Loucy (cell line): ENCODE results near the gene FGF12.

Source experiments
- H2AFZ ChIP-seq: fragments of 200-600 bp; sonication (generic); 2 replicates; pipeline ENCODE4 v1.6.0; 2016; ENCODE audit warnings: antibody characterized with exemption, mild to moderate bottlenecking, low read length, moderate library complexity
- H3F3A ChIP-seq: fragments of 200-600 bp; 2 replicates; pipeline ENCODE4 v1.6.0; 2016; ENCODE audit warnings: antibody characterized with exemption, low read depth, mild to moderate bottlenecking
- H3K27me3 ChIP-seq: fragments of 200-600 bp; sonication (generic); 2 replicates; pipeline ENCODE4 v1.6.1; 2014; ENCODE audit warnings: low read length, mild to moderate bottlenecking; ENCODE audit not compliant: insufficient read depth, poor library complexity, severe bottlenecking
- H3K36me3 ChIP-seq: fragments of 200-600 bp; sonication (generic); 2 replicates; pipeline ENCODE4 v1.6.1; 2016; ENCODE audit warnings: low read length; ENCODE audit not compliant: insufficient read depth
- H3K4me1 ChIP-seq: fragments of 200-600 bp; sonication (generic); 2 replicates; pipeline ENCODE4 v1.5.1; 2014; ENCODE audit warnings: low read length, mild to moderate bottlenecking; ENCODE audit not compliant: insufficient read depth, poor library complexity, severe bottlenecking
- H3K4me2 ChIP-seq: fragments of 200-600 bp; sonication (generic); 2 replicates; pipeline ENCODE4 v1.6.0; 2014; ENCODE audit warnings: antibody characterized with exemption, low read length, low read depth, mild to moderate bottlenecking; ENCODE audit not compliant: poor library complexity, severe bottlenecking
- H3K4me3 ChIP-seq: fragments of 200-600 bp; sonication (generic); 2 replicates; pipeline ENCODE4 v1.5.1; 2014; ENCODE audit warnings: low read length, mild to moderate bottlenecking, mixed read lengths; ENCODE audit not compliant: poor library complexity, severe bottlenecking
- H3K79me2 ChIP-seq: fragments of 200-600 bp; sonication (generic); 2 replicates; pipeline ENCODE4 v1.6.1; 2014; ENCODE audit warnings: low read length; ENCODE audit not compliant: insufficient read depth
- H3K9ac ChIP-seq: fragments of 200-600 bp; sonication (generic); 2 replicates; pipeline ENCODE4 v1.6.0; 2014; ENCODE audit warnings: mild to moderate bottlenecking, low read depth, low read length, moderate library complexity; ENCODE audit not compliant: poor library complexity, severe bottlenecking
- H3K9me2 ChIP-seq: fragments of 200-600 bp; sonication (generic); replicated peaks from 2 replicates; pipeline ENCODE4 v1.6.1; 2016; ENCODE audit warnings: low read depth, low read length, mixed read lengths
- H3K9me3 ChIP-seq: fragments of 200-600 bp; sonication (generic); 2 replicates; pipeline ENCODE4 v1.6.1; 2014; ENCODE audit warnings: mild to moderate bottlenecking, antibody characterized with exemption, low read length, low read depth; ENCODE audit not compliant: insufficient read depth
- H4K20me1 ChIP-seq: fragments of 200-600 bp; sonication (generic); 2 replicates; pipeline ENCODE4 v1.6.0; 2014; ENCODE audit warnings: antibody characterized with exemption, low read length, mild to moderate bottlenecking; ENCODE audit not compliant: insufficient read depth, poor library complexity, severe bottlenecking
- CTCF ChIP-seq: fragments of 200-600 bp; sonication (generic); conservative IDR thresholded peaks from 2 replicates; pipeline ENCODE4 v1.5.1; 2014; ENCODE audit warnings: mild to moderate bottlenecking, antibody characterized with exemption, low read length
- EZH2phosphoT487 ChIP-seq: fragments of 200-600 bp; IDR thresholded peaks from 2 replicates; pipeline ENCODE4 v1.6.1; 2018; ENCODE audit warnings: antibody characterized with exemption, mild to moderate bottlenecking, moderate library complexity, borderline replicate concordance

Gene FGF12

GRCh38 chr3:192219926-192220325 is 507.4 kb downstream of the FGF12 start:
- Histone ChIP-seq H3F3A (no peaks in the 10 kb centered on the region), H3K4me3 (no peak overlapping the region), H4K20me1 (no peaks in the 10 kb centered on the region), H2AFZ (no peak overlapping the region), H3K27me3 (no peaks in the 10 kb centered on the region), H3K36me3 (no peaks in the 10 kb centered on the region), H3K79me2 (no peaks in the 10 kb centered on the region), H3K9ac (no peak overlapping the region), H3K9me2 (no peaks in the 10 kb centered on the region), H3K9me3 (no peaks in the 10 kb centered on the region), H3K4me2 (no peak overlapping the region), H3K4me1 (no peaks in the 10 kb centered on the region)
- TF ChIP-seq CTCF: no peak

- Histone ChIP-seq H2AFZ (no peak overlapping the region), H3K27me3 (no peaks in the 10 kb centered on the region), H3K4me2 (no peak overlapping the region), H3K4me3 (no peak overlapping the region), H3K79me2 (no peaks in the 10 kb centered on the region), H3F3A (no peaks in the 10 kb centered on the region), H3K9me2 (no peaks in the 10 kb centered on the region), H3K9me3 (no peaks in the 10 kb centered on the region), H3K9ac (no peak overlapping the region), H3K4me1 (no peaks in the 10 kb centered on the region), H3K36me3 (no peaks in the 10 kb centered on the region), H4K20me1 (no peaks in the 10 kb centered on the region)
- TF ChIP-seq CTCF: no peak
- no peak for TF ChIP-seq EZH2phosphoT487
Measured at GRCh38 chr3:192216067-192216466, 511.3 kb downstream of the FGF12 start.

- Histone ChIP-seq H3K9ac (no peak overlapping the region), H3K27me3 (no peaks in the 10 kb centered on the region), H3K9me2 (no peaks in the 10 kb centered on the region), H3K79me2 (no peaks in the 10 kb centered on the region), H3K4me2 (no peak overlapping the region), H3K4me3 (no peak overlapping the region), H2AFZ (no peak overlapping the region), H3K4me1 (no peaks in the 10 kb centered on the region), H4K20me1 (no peaks in the 10 kb centered on the region), H3K9me3 (no peaks in the 10 kb centered on the region), H3F3A (no peaks in the 10 kb centered on the region), H3K36me3 (no peaks in the 10 kb centered on the region)
- TF ChIP-seq EZH2phosphoT487 (no peak), CTCF (no peak)
Measured at GRCh38 chr3:192212979-192213378, 514.4 kb downstream of the FGF12 start.
